Heart left ventricle (tissue), 13 donors: ENCODE results near the gene PSMG1.

Experiments
- POLR2A ChIP-seq, 2 donors: fragments of 450-650 bp; IDR thresholded peaks; one replicate each; pipeline ENCODE4 v1.6.1; 2017; ENCODE audit warnings: antibody characterized with exemption in 2 of 2, mild to moderate bottlenecking in 2 of 2, moderate library complexity in 2 of 2
- TF ChIP-seq, protein P1 (sequence below), 12 donors: fragments of 200-600 bp; sonication (generic) in 4 of 12; IDR thresholded peaks; one replicate each; pipeline versions ENCODE4 v1.5.0 to v1.8.0; 2018 to 2022; ENCODE audit warnings: antibody characterized with exemption in 12 of 12, mild to moderate bottlenecking in 5 of 12
- donor health status: ischemic (EF 13 %, LVEDD 7.1; RV severe dilation, severe dysfunction).
- donor health status: DM: no; HTN: yes; CAD: no.
- donor health status: DM: no; HTN: no; CAD: no.
- donor health status: ischemic (EF 25% LVEDD 6.9; RV normal size, moderate dysfunction).
- donor health status: ischemic (EF 25% LVEDD 5.7; RV mildly dilated, moderate dysfunction).
- donor health status: ischemic (EF 35%, LVEDD 5.7; RV mildly dilated, moderate dysfunction).
- donor health status: nonischemic (EF 11% LVEDD 7.7; RV severe dilation, severe dysfunction).
- donor health status: DM: yes; HTN: yes; CAD: no.
- donor health status: PGD.
- donor health status: ischemic (EF 29% LVEDD 5.4; RV normal size, mild dysfunction).
- donor health status: nonischemic (EF 23%, LVEDD 6.1; RV moderate dilation, normal function).

DNA sequence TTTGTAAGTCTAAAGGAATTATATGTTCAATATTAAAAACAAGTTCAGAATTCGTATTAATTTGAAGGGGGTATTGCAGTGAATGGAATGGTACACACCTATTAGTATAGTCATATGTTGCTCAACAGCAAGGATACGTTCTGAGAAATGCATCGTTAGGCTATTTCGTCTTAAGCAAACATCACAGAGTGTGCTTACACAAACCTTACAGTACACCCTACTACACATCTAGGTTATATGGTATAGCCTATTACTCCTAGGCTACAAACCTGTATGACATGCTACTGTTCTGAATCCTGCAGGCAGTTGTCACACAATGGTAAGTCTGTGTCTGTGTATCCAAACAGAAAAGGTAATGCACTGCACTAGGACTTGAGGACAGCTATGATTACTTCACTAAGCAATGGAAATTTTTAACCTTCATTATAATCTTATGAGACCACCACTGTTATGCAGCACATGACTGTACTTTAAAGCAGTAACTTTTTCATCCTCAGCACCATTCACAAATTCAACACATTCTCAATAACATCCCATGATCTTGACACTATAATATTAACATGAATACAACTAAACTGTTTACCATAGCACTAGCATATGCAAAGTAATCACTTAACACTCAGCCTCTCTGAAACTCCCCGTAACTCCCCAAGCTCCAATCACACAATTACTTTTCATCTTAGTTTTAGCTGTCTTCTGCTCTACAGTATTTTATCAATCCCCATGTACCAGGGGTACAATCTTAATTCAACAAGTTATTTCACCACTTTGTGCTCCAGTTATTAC lies 14.4 kb upstream of the PSMG1 start:
- TF ChIP-seq, protein P1, sequence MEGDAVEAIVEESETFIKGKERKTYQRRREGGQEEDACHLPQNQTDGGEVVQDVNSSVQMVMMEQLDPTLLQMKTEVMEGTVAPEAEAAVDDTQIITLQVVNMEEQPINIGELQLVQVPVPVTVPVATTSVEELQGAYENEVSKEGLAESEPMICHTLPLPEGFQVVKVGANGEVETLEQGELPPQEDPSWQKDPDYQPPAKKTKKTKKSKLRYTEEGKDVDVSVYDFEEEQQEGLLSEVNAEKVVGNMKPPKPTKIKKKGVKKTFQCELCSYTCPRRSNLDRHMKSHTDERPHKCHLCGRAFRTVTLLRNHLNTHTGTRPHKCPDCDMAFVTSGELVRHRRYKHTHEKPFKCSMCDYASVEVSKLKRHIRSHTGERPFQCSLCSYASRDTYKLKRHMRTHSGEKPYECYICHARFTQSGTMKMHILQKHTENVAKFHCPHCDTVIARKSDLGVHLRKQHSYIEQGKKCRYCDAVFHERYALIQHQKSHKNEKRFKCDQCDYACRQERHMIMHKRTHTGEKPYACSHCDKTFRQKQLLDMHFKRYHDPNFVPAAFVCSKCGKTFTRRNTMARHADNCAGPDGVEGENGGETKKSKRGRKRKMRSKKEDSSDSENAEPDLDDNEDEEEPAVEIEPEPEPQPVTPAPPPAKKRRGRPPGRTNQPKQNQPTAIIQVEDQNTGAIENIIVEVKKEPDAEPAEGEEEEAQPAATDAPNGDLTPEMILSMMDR (IDR thresholded peaks at IDR 0.05) = no peak
- TF ChIP-seq POLR2A (IDR thresholded peaks at IDR 0.05) = no peak
